ENCODE measurements around the gene RGS7. TPM values are rescaled to one million over a fixed set of nuclear protein-coding genes. Genes with fewer than 3 reads are reported as not detected.

RGS7 gene
- total RNA-seq, 1 donor from 2014 or later: not detected

GRCh38 chr1:241020851-241021697, 335.9 kb downstream of the RGS7 start:
- Histone ChIP-seq H3K27ac (no peak overlapping the region), H3K27me3 (no peaks in the 10 kb centered on the region), H3K9me3 (no peaks in the 10 kb centered on the region), H3K36me3 (no peaks in the 10 kb centered on the region), H3K4me3 (no peak overlapping the region), H3K4me1 (no peaks in the 10 kb centered on the region)
- intact Hi-C loops (cut with DNase I): no loop called here
- DNase-seq: no peak
- no peak for ATAC-seq
- no peak for TF ChIP-seq CTCF (IDR thresholded peaks at IDR 0.05)

GRCh38 chr1:241012708-241013340, 344.2 kb downstream of the RGS7 start:
- H3K9me3 ChIP-seq: no peaks in the 10 kb centered on the region
- intact Hi-C loops (cut with DNase I): no loop called here
- no peaks in the 10 kb centered on the region for H3K27me3 ChIP-seq
- ATAC-seq (no peak), DNase-seq (no peak)
- no peaks in the 10 kb centered on the region for H3K36me3 ChIP-seq
- H3K27ac ChIP-seq: no peak overlapping the region
- no peak overlapping the region for H3K4me3 ChIP-seq
- TF ChIP-seq CTCF (IDR thresholded peaks at IDR 0.05): no peak
- H3K4me1 ChIP-seq: no peaks in the 10 kb centered on the region

GRCh38 chr1:241007668-241008067, 349.3 kb downstream of the RGS7 start:
- no peaks in the 10 kb centered on the region for H3K36me3 ChIP-seq
- H3K27ac ChIP-seq: no peak overlapping the region
- no peaks in the 10 kb centered on the region for H3K9me3 ChIP-seq
- H3K27me3 ChIP-seq: no peaks in the 10 kb centered on the region
- TF ChIP-seq CTCF (IDR thresholded peaks at IDR 0.05): no peak
- ATAC-seq: peak; percentile 92
- H3K4me3 ChIP-seq: no peak overlapping the region
- peak; percentile 71 for DNase-seq
- intact Hi-C loops (cut with DNase I): no loop called here
- H3K4me1 ChIP-seq: no peaks in the 10 kb centered on the region

GRCh38 chr1:240999826-241000225, 357.2 kb downstream of the RGS7 start:
- Histone ChIP-seq H3K27me3 (no peaks in the 10 kb centered on the region), H3K36me3 (no peaks in the 10 kb centered on the region), H3K27ac (no peak overlapping the region), H3K4me1 (no peaks in the 10 kb centered on the region), H3K9me3 (no peaks in the 10 kb centered on the region), H3K4me3 (no peak overlapping the region)
- TF ChIP-seq CTCF (IDR thresholded peaks at IDR 0.05): no peak
- DNase-seq (no peak), ATAC-seq (no peak)
- intact Hi-C loops (cut with DNase I): no loop called here

- no peak for TF ChIP-seq CTCF (IDR thresholded peaks at IDR 0.05)
- no peaks in the 10 kb centered on the region for H3K36me3 ChIP-seq
- H3K9me3 ChIP-seq: no peaks in the 10 kb centered on the region
- H3K4me3 ChIP-seq: no peak overlapping the region
- H3K4me1 ChIP-seq: no peaks in the 10 kb centered on the region
- no peak overlapping the region for H3K27ac ChIP-seq
- intact Hi-C loops (cut with DNase I): no loop called here
- no peaks in the 10 kb centered on the region for H3K27me3 ChIP-seq
- ATAC-seq (no peak), DNase-seq (no peak)
Observed at GRCh38 chr1:240998441-240999015, 358.5 kb downstream of the RGS7 start.

Data from upper lobe of right lung (tissue), 1 donor.